HG02885 (cell line): ENCODE measurements around the gene CCR1.
"Not testable (repeated sequence)": the region's sequence is repeated elsewhere in the genome, so short reads cannot be mapped to it uniquely, and the experiment has no call there.

Experiments
- ATAC-seq: cut with Tn5 transposase; IDR thresholded peaks from one replicate; pipeline ENCODE4 v1.9.1; 2021; ENCODE audit warnings: mild to moderate bottlenecking; ENCODE audit not compliant: unreplicated experiment, poor library complexity

CCR1 gene

DNA sequence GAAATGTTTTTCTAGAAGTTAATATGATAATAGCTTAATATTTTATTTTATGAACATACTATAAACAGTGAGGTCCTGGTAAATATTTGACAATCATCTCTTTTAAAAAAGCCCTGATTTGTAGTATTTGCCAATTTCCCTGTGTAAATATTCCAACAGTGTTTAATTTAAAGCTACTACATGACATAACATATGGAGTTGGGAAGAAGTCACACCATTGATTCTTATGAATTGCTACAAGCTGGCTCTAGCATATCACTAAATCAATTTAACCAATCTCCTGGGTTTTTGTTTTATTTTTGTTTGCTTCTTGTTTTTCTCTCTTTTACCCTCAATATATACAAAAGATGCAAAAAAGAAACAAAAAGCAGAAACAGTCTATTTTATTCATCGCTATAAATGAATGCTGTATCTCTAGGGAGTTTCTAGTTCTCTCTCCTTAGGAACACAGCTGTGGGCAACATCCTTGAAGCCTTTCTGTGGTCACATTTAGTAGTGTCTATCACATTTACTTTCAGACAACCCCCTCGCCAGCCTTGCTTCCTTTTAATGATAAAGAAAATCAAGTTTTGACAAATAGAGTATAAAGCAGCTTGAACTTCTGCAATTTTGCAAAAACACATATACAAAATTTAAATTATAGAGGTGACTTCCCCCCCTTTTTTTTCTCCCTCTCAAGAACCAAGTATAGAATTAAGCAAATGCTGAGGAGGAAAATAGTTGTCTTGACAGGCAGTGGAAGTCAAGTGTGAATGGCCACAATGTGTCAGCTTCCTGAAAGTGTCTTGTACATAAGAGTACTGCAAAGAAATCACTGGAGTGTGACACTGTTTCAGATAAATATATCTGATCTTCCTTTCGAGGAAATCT is 21.4 kb downstream of the CCR1 start:
- peak; percentile 81 for ATAC-seq

DNA sequence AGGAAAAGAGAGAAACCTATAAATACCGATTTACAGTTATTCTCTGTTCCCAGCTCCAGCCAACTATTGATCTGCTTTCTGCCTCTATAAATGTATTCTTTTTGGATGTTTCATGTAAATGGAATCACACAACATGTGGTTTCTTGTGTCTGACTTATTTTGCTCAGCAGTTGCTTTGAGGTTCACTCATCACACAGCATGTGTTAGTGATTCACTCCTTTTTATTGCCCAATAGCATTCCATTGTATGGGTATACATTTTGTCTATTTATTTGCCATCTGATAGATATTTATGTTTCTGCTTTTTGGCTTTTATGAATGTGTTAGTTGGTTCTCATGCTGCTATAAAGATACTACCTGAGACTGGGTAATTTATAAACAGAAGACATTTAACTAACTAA is 23.6 kb downstream of the CCR1 start:
- no peak for ATAC-seq

DNA sequence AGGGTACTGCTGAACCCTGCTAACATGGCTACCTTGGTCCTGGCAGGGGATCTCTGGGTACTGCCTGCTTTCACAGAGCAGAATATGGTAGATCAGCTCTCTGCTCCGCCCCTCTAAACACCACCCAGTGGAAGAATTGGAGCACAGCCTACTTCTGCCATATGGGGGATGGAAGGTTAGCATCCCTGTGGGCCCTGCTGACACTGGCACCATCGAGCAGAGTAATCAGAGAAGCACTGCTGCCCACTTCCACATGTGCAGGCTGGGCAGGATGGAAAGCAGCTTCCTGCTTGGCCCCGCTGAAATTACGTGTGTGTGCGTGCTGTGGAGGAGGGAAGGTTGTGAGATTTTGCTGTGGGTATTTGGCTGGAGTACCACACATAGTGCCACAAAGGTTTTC is 24.8 kb downstream of the CCR1 start:
- no peak for ATAC-seq

DNA sequence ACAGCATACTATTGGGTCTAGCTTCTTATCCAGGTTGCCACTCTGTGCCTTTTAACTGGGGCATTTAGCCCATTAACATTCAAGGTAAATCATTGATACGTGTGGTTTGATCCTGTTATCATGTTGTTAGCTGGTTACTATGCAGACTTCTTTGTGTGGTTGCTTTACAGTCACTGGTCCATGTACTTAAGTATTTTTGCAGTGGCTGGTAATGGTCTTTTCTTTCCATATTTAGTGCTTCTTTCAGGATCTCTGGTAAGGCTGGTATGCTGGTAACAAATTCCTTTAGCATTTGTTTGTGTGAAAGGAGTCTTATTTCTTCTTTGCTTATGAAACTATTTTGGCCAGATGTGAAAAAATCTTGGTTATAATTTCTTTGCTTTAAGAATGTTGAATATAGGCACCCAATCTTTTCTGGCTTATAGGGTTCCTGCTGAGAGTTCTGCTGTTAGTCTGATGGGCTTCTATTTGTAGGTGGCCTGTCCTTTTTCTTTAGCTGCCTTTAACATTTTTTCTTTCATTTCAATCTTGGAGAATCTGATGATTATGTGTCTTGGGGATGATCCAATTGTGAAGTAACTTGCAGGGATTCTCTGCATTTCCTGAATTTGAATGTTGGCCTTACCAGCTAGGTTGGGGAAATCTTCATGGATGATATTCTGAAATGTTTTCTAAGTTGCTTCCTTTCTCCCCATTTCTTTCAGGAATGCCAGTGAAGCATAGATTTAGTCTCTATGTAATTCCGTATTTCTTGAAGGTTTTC is 39.3 kb downstream of the CCR1 start:
- no peak for ATAC-seq

DNA sequence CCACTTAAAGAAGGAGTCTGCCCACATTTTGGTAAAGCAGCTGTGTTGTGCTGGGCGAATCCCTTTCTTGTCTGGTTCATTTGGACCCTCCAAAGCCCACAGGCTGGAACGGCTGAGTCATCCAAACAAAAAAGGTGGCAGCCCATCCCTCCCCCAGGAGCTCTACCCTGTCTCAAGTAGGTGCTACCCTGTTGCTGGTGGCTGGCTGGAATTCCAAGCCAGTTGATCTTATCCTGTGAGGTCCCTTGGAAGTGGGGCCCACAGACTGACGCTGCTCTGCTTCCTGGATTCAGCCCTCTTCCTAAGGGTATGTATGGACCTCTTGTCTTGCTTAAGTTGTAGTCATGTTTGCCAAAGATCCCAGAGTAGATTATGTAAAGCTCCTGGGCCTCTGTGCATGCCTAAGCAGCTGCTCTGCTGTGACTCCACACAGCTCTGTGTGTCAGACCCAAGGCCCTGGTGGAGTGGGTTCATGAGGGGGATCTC is 44.5 kb downstream of the CCR1 start:
- ATAC-seq = no peak

DNA sequence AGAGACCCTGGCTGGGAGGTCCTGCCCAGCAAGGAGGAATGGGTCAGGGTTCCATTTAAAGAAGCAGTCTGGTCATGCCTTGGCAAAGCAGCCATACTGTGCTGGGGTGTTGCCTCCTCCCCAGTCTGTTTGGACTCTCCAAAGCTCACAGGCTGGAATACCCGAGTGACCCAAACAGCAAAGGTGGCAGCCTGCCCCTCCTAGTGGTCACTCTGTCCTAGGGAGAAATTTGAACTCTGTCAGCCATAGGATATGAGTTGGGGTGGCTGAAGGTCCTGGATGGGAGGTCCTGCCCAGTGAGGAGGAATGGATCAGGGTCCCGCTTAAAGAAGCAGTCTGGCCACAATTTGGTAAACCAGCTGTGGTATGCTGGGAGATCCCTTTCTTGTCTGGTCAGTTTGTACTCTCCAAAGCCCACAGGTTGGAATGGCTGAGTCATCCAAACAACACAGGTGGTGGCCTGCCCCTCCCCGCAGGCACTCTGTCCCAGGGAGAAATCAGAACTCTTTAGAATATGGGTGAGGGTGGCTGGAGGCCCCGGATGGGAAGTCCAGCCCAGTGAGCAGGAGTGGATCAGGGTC is 45.0 kb downstream of the CCR1 start:
- no peak for ATAC-seq

DNA sequence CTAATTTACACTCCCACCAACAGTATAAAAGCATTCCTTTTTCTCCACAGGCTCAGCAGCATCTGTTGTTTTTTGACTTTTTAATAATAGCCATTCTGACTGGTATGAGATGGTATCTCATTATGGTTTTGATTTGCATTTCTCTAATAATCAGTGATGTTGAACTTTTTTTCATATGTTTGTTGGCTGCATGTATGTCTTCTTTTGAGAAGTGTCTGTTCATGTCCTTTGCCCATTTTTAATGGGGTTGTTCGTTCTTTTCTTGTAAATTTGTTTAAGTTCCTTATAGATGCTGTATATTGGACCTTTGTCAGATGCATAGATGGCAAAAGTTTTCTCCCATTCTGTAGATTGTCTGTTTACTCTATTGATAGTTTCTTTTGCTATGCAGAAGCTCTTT is 50.4 kb downstream of the CCR1 start:
- ATAC-seq = not testable (repeated sequence)

DNA sequence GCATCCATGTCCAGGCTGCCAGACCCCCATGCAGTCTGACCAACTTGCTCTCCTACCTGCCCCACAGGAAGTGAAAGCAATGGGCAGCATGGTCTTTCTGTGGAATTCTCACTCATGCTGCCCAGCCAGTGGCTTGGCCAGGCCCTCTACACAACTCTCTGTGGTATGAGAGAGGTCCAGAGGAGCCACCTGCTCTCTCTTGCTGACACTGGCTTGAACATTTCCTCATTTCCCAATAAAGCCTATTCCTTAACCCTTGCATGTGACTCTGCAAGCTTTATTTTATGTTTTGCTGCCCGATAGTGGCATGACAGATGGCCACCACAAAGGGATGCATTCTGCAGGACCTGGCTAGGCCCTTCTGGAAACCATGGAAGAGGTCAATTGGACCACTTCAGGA is 53.8 kb downstream of the CCR1 start:
- no peak for ATAC-seq
